Measurements from ENCODE around the gene PDE4D. TPM values are rescaled to one million over a fixed set of nuclear protein-coding genes. Genes with fewer than 3 reads are reported as not detected.

Gene PDE4D
- total RNA-seq, 1 donor from 2014 or later: 13.2 TPM

DNA sequence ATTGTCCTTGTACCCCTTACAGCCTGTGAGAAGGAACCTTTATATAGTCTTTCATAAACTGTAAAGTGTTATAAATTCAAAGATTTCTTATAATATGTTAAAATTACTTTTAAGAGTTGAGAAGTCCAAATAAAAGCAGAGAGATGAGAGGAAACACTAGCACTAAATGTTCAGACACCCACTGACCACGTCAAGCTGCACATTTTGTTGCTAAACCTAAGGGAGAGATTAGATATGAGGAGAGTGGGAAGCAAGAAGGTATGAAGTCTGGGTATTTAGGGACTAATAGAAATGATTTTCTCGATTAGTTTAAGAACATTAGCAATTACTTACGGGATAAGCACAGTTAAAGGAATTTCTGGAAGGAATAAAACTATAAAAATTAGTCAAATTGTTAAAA lies 803.8 kb downstream of the PDE4D start:
- no peak overlapping the region for H3K4me3 Mint-ChIP-seq (ENCODE audit: unreplicated experiment)
- DNase-seq: no peak
- TF ChIP-seq, protein P1, sequence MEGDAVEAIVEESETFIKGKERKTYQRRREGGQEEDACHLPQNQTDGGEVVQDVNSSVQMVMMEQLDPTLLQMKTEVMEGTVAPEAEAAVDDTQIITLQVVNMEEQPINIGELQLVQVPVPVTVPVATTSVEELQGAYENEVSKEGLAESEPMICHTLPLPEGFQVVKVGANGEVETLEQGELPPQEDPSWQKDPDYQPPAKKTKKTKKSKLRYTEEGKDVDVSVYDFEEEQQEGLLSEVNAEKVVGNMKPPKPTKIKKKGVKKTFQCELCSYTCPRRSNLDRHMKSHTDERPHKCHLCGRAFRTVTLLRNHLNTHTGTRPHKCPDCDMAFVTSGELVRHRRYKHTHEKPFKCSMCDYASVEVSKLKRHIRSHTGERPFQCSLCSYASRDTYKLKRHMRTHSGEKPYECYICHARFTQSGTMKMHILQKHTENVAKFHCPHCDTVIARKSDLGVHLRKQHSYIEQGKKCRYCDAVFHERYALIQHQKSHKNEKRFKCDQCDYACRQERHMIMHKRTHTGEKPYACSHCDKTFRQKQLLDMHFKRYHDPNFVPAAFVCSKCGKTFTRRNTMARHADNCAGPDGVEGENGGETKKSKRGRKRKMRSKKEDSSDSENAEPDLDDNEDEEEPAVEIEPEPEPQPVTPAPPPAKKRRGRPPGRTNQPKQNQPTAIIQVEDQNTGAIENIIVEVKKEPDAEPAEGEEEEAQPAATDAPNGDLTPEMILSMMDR (IDR thresholded peaks at IDR 0.05; ENCODE audit: partially characterized antibody, unreplicated experiment): no peak
- H3K9me3 Mint-ChIP-seq (ENCODE audit: unreplicated experiment): no peaks in the 10 kb centered on the region
- no peak overlapping the region for H3K27ac Mint-ChIP-seq (ENCODE audit: unreplicated experiment)
- H3K27me3 Mint-ChIP-seq (ENCODE audit: unreplicated experiment): no peaks in the 10 kb centered on the region
- H3K36me3 Mint-ChIP-seq (ENCODE audit: unreplicated experiment): no peaks in the 10 kb centered on the region
- H3K4me1 Mint-ChIP-seq (ENCODE audit: low read depth, unreplicated experiment): no peaks in the 10 kb centered on the region

DNA sequence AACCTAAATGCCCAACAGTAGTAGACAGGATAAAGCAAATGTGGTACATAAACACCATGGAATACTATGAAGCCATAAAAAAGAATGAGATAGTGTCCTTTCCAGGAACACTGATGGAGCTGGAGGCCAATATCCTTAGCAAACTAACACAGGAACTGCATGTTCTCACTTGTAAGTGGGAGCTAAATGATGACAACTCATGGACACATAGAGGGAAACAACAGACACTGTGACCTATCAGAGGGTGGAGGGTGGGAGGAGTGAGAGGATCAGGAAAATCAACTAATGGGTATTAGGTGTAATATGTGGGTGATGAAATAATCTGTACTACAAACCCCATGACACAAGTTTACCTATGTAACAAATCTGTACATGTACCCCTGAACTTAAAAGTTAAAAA lies 805.0 kb downstream of the PDE4D start:
- no peak overlapping the region for H3K27ac Mint-ChIP-seq (ENCODE audit: unreplicated experiment)
- TF ChIP-seq, protein P1 (IDR thresholded peaks at IDR 0.05; ENCODE audit: partially characterized antibody, unreplicated experiment): no peak

DNA sequence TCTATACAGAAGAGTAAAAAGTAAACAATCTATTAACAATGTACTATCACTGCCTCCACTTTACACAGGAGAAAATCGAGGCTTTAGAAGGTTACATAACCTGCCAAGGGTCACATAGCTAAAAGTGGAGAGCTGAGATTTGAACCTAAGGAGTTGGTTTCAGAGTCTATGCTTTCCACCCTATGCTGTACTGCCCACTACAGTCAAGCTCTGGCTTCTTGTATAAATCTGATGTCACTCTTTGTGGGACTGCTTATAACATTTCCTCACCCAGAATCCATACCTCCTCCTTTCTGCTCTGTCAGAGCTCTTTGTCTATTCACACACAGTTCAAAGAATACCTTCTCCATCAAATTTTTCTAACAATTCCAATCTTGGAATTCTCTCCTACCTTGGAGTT lies 807.5 kb downstream of the PDE4D start:
- H3K27ac Mint-ChIP-seq (ENCODE audit: unreplicated experiment): no peak overlapping the region
- no peaks in the 10 kb centered on the region for H3K27me3 Mint-ChIP-seq (ENCODE audit: unreplicated experiment)
- no peaks in the 10 kb centered on the region for H3K36me3 Mint-ChIP-seq (ENCODE audit: unreplicated experiment)
- H3K4me3 Mint-ChIP-seq (ENCODE audit: unreplicated experiment): no peak overlapping the region
- no peaks in the 10 kb centered on the region for H3K9me3 Mint-ChIP-seq (ENCODE audit: unreplicated experiment)
- TF ChIP-seq, protein P1 (IDR thresholded peaks at IDR 0.05; ENCODE audit: partially characterized antibody, unreplicated experiment): no peak
- DNase-seq: no peak
- H3K4me1 Mint-ChIP-seq (ENCODE audit: low read depth, unreplicated experiment): no peaks in the 10 kb centered on the region

More for the DNA sequence above, 805.0 kb downstream of the PDE4D start:
- H3K4me3 Mint-ChIP-seq (ENCODE audit: unreplicated experiment): no peak overlapping the region
- H3K27me3 Mint-ChIP-seq (ENCODE audit: unreplicated experiment): no peaks in the 10 kb centered on the region
- no peaks in the 10 kb centered on the region for H3K36me3 Mint-ChIP-seq (ENCODE audit: unreplicated experiment)
- H3K9me3 Mint-ChIP-seq (ENCODE audit: unreplicated experiment): no peaks in the 10 kb centered on the region
- DNase-seq: no peak
- no peaks in the 10 kb centered on the region for H3K4me1 Mint-ChIP-seq (ENCODE audit: low read depth, unreplicated experiment)

DNA sequence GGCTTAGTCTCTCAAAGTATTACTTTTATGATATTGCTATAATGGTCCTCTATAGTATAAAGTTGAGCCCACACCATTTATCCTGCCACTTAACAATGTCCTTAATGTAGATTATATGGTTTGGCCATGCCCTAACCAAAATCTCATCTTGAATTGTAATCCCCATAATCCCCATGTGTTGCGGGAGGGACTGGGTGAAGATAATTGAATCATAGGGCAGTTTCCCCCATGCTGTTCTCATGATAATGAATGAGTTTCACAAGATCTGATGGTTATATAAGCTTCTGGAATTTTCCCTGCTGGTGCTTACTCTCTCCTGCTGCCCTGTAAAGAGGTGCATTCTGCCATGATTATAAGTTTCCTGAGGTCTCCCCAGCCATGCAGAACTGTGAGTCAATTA lies 811.8 kb downstream of the PDE4D start:
- H3K27me3 Mint-ChIP-seq (ENCODE audit: unreplicated experiment): no peaks in the 10 kb centered on the region
- no peaks in the 10 kb centered on the region for H3K9me3 Mint-ChIP-seq (ENCODE audit: unreplicated experiment)
- no peak for DNase-seq
- H3K27ac Mint-ChIP-seq (ENCODE audit: unreplicated experiment): no peak overlapping the region
- no peaks in the 10 kb centered on the region for H3K4me1 Mint-ChIP-seq (ENCODE audit: low read depth, unreplicated experiment)
- TF ChIP-seq, protein P1 (IDR thresholded peaks at IDR 0.05; ENCODE audit: partially characterized antibody, unreplicated experiment): no peak
- no peak overlapping the region for H3K4me3 Mint-ChIP-seq (ENCODE audit: unreplicated experiment)
- H3K36me3 Mint-ChIP-seq (ENCODE audit: unreplicated experiment): no peaks in the 10 kb centered on the region

DNA sequence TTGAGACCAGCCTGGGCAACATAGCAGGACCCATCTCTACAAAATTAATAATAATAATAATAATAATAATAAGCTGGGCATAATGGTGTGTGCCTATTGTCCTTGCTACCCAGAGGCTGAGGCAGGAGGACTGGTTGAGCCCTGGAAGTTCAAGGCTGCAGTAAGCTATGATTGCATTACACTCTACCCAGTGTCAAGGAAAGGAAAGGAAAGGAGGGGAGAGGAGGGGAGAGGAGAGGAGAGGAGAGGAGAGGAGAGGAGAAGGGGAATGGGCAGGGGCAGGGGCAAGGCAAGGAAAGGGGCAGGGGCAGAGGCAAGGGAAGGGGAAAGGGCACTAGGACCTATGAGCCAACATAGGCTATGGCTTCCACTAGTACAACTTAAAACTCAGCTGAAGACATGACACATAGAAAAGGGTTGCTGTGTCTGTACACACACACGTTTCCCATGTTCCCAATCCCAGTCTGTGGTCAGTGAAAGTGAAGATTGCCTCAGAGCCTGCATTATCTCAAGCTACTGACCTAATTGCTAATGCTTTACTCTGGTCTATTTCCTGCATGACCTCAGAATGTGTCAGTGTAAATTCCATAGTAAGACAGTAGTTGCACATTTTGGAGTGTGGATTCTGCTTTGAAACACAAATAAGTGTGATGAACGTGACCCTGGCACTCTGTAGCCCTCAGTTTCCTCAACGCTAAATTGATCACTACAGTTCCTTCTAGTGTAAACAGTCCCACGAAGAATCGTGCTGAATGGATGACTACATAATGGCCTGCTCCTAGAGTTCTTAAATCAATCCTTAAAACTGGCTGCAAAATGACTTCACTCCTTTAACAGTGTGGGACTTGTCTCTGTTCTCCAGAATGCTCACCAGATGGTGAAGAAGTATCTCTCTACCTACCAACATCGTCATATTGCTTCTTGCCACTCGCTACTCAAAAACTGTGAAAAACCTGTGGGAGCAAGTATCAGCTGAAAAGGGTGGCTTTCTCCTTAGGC lies 813.6 kb downstream of the PDE4D start:
- Mint-ChIP-seq H3K9me3 (ENCODE audit: unreplicated experiment) (no peaks in the 10 kb centered on the region), H3K36me3 (ENCODE audit: unreplicated experiment) (no peaks in the 10 kb centered on the region), H3K27me3 (ENCODE audit: unreplicated experiment) (no peaks in the 10 kb centered on the region), H3K4me1 (ENCODE audit: low read depth, unreplicated experiment) (no peaks in the 10 kb centered on the region), H3K4me3 (ENCODE audit: unreplicated experiment) (no peak overlapping the region), H3K27ac (ENCODE audit: unreplicated experiment) (no peak overlapping the region)
- DNase-seq: no peak
- TF ChIP-seq, protein P1 (IDR thresholded peaks at IDR 0.05; ENCODE audit: partially characterized antibody, unreplicated experiment): no peak
